OCI-LY1 (cell line): ENCODE measurements around the gene TLDC2.

Experiments used
- EZH2 ChIP-seq: fragments of 200-600 bp; sonication (generic), shearing (Covaris generic); IDR thresholded peaks from 2 replicates; pipeline ENCODE4 v1.8.0; 2017; ENCODE audit warnings: borderline replicate concordance, mixed run types, mild to moderate bottlenecking, antibody characterized with exemption, low read length, moderate library complexity, mixed read lengths
- TF ChIP-seq, protein P1 (sequence below): fragments of 200-600 bp; sonication (generic), shearing (Covaris generic); IDR thresholded peaks from 2 replicates; pipeline ENCODE4 v1.5.1; 2017; ENCODE audit warnings: mild to moderate bottlenecking, antibody characterized with exemption, low read length, moderate library complexity, mixed read lengths

DNA sequence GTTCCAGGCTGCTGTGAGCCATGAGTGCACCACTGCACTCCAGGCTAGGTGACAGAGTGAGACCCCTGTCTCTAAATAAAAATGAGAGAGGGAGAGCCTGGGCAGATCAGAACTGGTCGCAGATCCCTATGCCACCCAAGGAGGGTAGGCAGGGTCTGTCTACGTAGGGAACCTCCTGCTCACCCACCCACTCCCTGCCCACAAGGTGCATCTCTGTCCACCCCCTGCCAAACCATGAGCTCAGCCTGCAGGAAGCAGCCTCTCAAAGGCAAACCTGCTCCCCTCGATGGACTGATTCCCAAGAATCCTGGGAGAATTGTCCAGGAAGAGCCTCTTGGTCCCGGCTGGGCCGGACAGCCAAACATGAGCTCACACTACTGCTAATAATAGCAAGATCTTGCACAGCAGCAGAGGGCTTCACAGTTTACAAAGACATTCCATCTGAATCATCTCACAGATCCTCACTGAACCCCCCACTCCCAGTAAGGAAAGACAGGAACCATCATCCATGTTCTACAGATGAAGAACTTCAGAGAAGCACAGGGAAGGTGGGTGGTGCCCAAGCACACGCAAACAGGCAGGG, 27.8 kb upstream of the TLDC2 start:
- TF ChIP-seq, protein P1, sequence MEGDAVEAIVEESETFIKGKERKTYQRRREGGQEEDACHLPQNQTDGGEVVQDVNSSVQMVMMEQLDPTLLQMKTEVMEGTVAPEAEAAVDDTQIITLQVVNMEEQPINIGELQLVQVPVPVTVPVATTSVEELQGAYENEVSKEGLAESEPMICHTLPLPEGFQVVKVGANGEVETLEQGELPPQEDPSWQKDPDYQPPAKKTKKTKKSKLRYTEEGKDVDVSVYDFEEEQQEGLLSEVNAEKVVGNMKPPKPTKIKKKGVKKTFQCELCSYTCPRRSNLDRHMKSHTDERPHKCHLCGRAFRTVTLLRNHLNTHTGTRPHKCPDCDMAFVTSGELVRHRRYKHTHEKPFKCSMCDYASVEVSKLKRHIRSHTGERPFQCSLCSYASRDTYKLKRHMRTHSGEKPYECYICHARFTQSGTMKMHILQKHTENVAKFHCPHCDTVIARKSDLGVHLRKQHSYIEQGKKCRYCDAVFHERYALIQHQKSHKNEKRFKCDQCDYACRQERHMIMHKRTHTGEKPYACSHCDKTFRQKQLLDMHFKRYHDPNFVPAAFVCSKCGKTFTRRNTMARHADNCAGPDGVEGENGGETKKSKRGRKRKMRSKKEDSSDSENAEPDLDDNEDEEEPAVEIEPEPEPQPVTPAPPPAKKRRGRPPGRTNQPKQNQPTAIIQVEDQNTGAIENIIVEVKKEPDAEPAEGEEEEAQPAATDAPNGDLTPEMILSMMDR, result no peak
- no peak for TF ChIP-seq EZH2
